ENCODE results near the gene MTRFR. TPM values are rescaled to one million over a fixed set of nuclear protein-coding genes. Genes with fewer than 3 reads are reported as not detected.

Gene MTRFR
- total RNA-seq, 1 experiment from 2014 or later, result 15.7 TPM

DNA sequence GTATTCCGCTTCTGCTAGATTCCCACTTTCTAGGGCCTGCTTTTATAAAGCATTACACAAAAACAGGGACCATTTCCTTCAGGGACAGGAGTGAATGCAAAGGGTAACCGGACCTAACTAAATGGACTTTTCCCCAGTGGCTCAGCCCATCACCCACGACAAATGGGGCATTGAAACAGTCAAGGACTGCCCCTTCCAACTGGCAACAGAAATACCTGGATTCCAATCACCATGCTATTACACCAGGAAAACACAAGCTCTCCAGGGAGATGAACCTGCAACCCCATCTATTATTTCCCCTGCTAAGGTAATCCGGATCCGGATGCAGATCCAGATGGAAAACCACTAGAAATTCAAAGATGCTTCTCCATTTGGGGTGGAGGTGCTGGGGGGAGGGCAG lies 1.3 kb upstream of the MTRFR start (continued):
- TF ChIP-seq, protein P1, sequence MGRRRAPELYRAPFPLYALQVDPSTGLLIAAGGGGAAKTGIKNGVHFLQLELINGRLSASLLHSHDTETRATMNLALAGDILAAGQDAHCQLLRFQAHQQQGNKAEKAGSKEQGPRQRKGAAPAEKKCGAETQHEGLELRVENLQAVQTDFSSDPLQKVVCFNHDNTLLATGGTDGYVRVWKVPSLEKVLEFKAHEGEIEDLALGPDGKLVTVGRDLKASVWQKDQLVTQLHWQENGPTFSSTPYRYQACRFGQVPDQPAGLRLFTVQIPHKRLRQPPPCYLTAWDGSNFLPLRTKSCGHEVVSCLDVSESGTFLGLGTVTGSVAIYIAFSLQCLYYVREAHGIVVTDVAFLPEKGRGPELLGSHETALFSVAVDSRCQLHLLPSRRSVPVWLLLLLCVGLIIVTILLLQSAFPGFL (CRISPR knock-in tag; IDR thresholded peaks at IDR 0.05; ENCODE audit: borderline replicate concordance), result no peak
- no peak for TF ChIP-seq NFYB (CRISPR knock-in tag; conservative IDR thresholded peaks at IDR 0.05; ENCODE audit: low read depth)
- TF ChIP-seq ZNF423 (CRISPR knock-in tag; IDR thresholded peaks at IDR 0.05), result no peak

DNA sequence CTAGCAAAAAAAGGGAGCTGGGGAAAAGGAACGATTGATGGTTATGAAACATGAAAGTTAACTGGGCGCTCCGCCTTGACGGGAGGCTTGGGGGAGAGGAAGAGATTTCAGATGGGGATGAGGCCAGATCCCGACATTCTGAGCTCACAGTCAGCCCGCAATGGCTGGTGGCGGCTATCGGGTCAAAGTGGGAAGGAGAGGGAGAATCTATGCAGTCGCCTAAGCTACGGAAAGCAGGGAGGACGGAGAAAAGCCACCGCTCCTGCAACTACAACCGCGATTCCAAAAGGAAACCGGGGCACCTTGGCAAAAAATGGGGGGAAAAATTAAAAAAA lies 797 bp upstream of the MTRFR start:
- ATAC-seq (peak; percentile 3; the same call in 1 of the 2 replicates), DNase-seq (ENCODE audit: low spot score) (no peak)
- no peak for TF ChIP-seq ZNF232 (CRISPR knock-in tag; IDR thresholded peaks at IDR 0.05)
- TF ChIP-seq TEAD1 (CRISPR knock-in tag; IDR thresholded peaks at IDR 0.05), result no peak
- no peak for TF ChIP-seq HMGA2 (CRISPR knock-in tag; IDR thresholded peaks at IDR 0.05)
- no peaks in the 10 kb centered on the region for H3K27me3 Mint-ChIP-seq (ENCODE audit: low read depth)
- peaks cover 18% of the 10 kb centered on the region for H3K4me1 Mint-ChIP-seq
- H3K36me3 Mint-ChIP-seq, result peaks cover 3% of the 10 kb centered on the region
- no peaks in the 10 kb centered on the region for H3K9me3 Mint-ChIP-seq
- ChIA-PET POLR2A (interaction anchor here (0.6 to 2.2 kb wide), 18 partner anchors 9 to 731 kb away, joined by 3 to 15 read pairs (median 4); partner anchors contain the start of genes ATP6V0A2, KMT5A, OGFOD2 and RILPL1), CTCF (interaction anchor here (0.7 to 3.0 kb wide), 14 partner anchors 10 to 386 kb away, joined by 3 to 15 read pairs (median 5); partner anchors contain the start of gene ABCB9)
- H3K4me3 Mint-ChIP-seq, result peak overlapping the region; percentile 89
- peak overlapping the region; percentile 98 for H3K27ac Mint-ChIP-seq

DNA sequence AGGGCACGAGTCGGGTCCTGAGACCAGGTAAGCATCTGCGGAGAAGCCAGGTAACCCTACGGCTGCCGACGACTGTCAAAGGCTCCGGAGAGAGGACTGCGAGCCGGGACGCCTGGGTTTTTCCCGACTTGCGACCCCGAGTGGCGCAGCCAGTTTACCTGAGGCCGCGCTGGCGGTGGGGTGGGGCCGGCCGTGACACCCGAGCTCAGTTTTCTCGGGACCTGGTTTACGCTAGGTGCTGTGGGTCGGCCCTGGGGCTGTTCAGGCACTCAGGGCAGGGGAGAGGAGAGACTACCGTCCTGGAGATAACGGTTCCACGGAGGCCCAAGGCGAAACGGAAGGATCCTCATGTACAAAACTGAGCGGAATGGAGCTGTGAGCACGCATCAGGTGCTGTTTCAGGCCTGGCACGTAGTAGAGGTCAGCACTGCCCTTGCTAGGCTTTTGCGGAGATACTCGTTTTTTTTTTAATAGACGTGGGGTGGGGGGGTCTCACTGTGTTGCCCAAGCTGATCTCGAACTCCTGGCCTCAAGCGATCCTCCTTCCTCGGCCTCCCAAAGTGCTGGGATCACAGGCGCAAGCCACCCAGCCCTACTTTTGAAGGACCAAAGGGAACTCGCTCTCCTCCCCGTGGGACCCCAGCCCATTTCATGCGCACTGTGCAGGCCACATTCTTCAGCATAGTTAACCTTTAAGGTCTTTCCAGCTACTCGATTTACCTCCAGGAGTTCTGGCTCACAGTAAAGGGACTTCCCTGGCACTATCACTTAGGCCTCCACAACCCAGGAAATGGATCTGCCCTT lies 471 bp downstream of the MTRFR start:
- peaks cover 3% of the 10 kb centered on the region for H3K36me3 Mint-ChIP-seq
- peak overlapping the region; percentile 98 for H3K27ac Mint-ChIP-seq
- no peaks in the 10 kb centered on the region for H3K27me3 Mint-ChIP-seq (ENCODE audit: low read depth)
- H3K4me1 Mint-ChIP-seq, result peaks cover 18% of the 10 kb centered on the region
- ChIA-PET POLR2A (interaction anchor here (0.6 to 2.2 kb wide), 13 partner anchors 10 to 479 kb away, joined by 3 to 15 read pairs (median 6); partner anchors contain the start of genes ATP6V0A2, KMT5A, OGFOD2 and RILPL1), CTCF (interaction anchor here (0.7 to 3.0 kb wide), 12 partner anchors 8 to 385 kb away, joined by 3 to 15 read pairs (median 5); partner anchors contain the start of gene ABCB9)
- H3K4me3 Mint-ChIP-seq, result peak overlapping the region; percentile 89
- ATAC-seq (no peak), DNase-seq (ENCODE audit: low spot score) (no peak)
- TF ChIP-seq, protein P2, sequence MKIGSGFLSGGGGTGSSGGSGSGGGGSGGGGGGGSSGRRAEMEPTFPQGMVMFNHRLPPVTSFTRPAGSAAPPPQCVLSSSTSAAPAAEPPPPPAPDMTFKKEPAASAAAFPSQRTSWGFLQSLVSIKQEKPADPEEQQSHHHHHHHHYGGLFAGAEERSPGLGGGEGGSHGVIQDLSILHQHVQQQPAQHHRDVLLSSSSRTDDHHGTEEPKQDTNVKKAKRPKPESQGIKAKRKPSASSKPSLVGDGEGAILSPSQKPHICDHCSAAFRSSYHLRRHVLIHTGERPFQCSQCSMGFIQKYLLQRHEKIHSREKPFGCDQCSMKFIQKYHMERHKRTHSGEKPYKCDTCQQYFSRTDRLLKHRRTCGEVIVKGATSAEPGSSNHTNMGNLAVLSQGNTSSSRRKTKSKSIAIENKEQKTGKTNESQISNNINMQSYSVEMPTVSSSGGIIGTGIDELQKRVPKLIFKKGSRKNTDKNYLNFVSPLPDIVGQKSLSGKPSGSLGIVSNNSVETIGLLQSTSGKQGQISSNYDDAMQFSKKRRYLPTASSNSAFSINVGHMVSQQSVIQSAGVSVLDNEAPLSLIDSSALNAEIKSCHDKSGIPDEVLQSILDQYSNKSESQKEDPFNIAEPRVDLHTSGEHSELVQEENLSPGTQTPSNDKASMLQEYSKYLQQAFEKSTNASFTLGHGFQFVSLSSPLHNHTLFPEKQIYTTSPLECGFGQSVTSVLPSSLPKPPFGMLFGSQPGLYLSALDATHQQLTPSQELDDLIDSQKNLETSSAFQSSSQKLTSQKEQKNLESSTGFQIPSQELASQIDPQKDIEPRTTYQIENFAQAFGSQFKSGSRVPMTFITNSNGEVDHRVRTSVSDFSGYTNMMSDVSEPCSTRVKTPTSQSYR (CRISPR knock-in tag; IDR thresholded peaks at IDR 0.05), result 0 out of 2 replicates have a peak, but pooled peaks have one; percentile 23
- TF ChIP-seq ZNF121 (CRISPR knock-in tag; IDR thresholded peaks at IDR 0.05) (peak; percentile 80), ETV6 (CRISPR knock-in tag; IDR thresholded peaks at IDR 0.05) (0 out of 2 replicates have a peak, but pooled peaks have one; percentile 4), ZNF396 (CRISPR knock-in tag; IDR thresholded peaks at IDR 0.05; ENCODE audit: borderline replicate concordance) (no peak), GABPB1 (CRISPR knock-in tag; IDR thresholded peaks at IDR 0.05) (peak; percentile 59)
- TF ChIP-seq, protein P3, sequence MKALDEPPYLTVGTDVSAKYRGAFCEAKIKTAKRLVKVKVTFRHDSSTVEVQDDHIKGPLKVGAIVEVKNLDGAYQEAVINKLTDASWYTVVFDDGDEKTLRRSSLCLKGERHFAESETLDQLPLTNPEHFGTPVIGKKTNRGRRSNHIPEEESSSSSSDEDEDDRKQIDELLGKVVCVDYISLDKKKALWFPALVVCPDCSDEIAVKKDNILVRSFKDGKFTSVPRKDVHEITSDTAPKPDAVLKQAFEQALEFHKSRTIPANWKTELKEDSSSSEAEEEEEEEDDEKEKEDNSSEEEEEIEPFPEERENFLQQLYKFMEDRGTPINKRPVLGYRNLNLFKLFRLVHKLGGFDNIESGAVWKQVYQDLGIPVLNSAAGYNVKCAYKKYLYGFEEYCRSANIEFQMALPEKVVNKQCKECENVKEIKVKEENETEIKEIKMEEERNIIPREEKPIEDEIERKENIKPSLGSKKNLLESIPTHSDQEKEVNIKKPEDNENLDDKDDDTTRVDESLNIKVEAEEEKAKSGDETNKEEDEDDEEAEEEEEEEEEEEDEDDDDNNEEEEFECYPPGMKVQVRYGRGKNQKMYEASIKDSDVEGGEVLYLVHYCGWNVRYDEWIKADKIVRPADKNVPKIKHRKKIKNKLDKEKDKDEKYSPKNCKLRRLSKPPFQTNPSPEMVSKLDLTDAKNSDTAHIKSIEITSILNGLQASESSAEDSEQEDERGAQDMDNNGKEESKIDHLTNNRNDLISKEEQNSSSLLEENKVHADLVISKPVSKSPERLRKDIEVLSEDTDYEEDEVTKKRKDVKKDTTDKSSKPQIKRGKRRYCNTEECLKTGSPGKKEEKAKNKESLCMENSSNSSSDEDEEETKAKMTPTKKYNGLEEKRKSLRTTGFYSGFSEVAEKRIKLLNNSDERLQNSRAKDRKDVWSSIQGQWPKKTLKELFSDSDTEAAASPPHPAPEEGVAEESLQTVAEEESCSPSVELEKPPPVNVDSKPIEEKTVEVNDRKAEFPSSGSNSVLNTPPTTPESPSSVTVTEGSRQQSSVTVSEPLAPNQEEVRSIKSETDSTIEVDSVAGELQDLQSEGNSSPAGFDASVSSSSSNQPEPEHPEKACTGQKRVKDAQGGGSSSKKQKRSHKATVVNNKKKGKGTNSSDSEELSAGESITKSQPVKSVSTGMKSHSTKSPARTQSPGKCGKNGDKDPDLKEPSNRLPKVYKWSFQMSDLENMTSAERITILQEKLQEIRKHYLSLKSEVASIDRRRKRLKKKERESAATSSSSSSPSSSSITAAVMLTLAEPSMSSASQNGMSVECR (CRISPR knock-in tag; IDR thresholded peaks at IDR 0.05; ENCODE audit: borderline replicate concordance), result 0 out of 2 replicates have a peak, but pooled peaks have one; percentile 17
- TF ChIP-seq, protein P4, sequence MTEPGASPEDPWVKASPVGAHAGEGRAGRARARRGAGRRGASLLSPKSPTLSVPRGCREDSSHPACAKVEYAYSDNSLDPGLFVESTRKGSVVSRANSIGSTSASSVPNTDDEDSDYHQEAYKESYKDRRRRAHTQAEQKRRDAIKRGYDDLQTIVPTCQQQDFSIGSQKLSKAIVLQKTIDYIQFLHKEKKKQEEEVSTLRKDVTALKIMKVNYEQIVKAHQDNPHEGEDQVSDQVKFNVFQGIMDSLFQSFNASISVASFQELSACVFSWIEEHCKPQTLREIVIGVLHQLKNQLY (CRISPR knock-in tag; IDR thresholded peaks at IDR 0.05), result no peak
- TF ChIP-seq, protein P5, sequence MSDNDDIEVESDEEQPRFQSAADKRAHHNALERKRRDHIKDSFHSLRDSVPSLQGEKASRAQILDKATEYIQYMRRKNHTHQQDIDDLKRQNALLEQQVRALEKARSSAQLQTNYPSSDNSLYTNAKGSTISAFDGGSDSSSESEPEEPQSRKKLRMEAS (CRISPR knock-in tag; IDR thresholded peaks at IDR 0.05), result 0 out of 2 replicates have a peak, but pooled peaks have one; percentile 32
- H3K9me3 Mint-ChIP-seq, result no peaks in the 10 kb centered on the region

Data from WTC11 (cell line).